Ishikawa (cell line): Measurements from ENCODE around the gene HOXA4.

Source experiments
- CEBPB ChIP-seq: IDR thresholded peaks from 2 replicates; pipeline ENCODE4 v1.6.1; 2012
- EP300 ChIP-seq: IDR thresholded peaks from 2 replicates; pipeline ENCODE4 v1.6.1; 2012; ENCODE audit warnings: borderline replicate concordance
- FOXM1 ChIP-seq: IDR thresholded peaks from 2 replicates; pipeline ENCODE4 v1.6.1; 2012; ENCODE audit warnings: low read depth, borderline replicate concordance
- MAX ChIP-seq: IDR thresholded peaks from 2 replicates; pipeline ENCODE4 v1.6.1; 2012
- TAF1 ChIP-seq: IDR thresholded peaks from 2 replicates; pipeline ENCODE4 v1.6.1; 2012; ENCODE audit warnings: low read depth, mild to moderate bottlenecking
- USF1 ChIP-seq: IDR thresholded peaks from 2 replicates; pipeline ENCODE4 v1.6.1; 2012
- ZBTB7A ChIP-seq: IDR thresholded peaks from 2 replicates; pipeline ENCODE4 v1.6.1; 2012; ENCODE audit warnings: low read depth

GRCh38 chr7:27132214-27132613, 1.7 kb upstream of the HOXA4 start:
- TF ChIP-seq USF1 (no peak), MAX (no peak), FOXM1 (no peak), ZBTB7A (no peak), TAF1 (no peak), CEBPB (no peak), EP300 (no peak)
